ENCODE measurements around the gene ITGA7.
A peak's percentile ranks its signal among the peaks of the same experiment; 100 is the strongest.

ITGA7 gene

DNA sequence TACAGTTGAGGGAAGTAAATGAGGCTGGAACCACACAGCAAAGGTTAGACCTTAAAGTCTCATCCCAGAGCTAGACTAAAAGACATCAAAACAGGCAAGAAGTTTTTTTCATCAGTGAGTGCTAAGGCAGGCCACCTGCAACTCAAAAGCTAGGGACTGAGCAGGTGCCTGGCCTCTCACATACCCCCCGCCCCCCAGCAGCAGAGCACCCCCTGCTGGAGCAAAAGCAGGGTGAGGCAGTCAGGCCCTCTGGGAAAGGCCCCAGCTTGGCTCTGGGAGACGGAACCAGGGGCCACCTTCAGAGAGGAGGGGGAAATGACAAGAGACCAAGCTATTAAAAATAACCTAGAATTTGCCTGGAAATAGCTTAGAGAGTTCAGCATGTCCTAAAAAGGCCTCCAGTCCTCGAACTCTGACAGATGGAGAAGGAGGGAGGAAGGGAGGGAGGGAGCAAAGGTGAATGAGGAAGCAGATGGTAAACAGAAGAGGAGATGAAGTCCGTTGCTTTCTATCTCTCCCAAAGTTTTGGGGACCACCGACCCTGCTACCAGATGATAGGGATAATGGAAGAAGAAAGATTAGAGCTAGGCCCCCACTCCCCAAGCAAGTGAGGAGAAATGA lies 1.8 kb downstream of the ITGA7 start:
- Histone ChIP-seq H2AFZ (ENCODE audit: low read length) (no peak overlapping the region), H3K4me1 (ENCODE audit: insufficient read depth, low read length, poor library complexity, severe bottlenecking) (peaks cover 14% of the 10 kb centered on the region), H3K9me2 (replicated peaks; ENCODE audit: low read depth, low read length) (no peaks in the 10 kb centered on the region), H3K9me3 (ENCODE audit: insufficient read depth, low read depth, low read length) (no peaks in the 10 kb centered on the region), H3K27me3 (ENCODE audit: insufficient read depth, low read length, poor library complexity, severe bottlenecking) (no peaks in the 10 kb centered on the region), H3K4me2 (ENCODE audit: low read depth, low read length, poor library complexity, severe bottlenecking) (no peak overlapping the region), H3K36me3 (ENCODE audit: insufficient read depth, low read length) (no peaks in the 10 kb centered on the region), H3F3A (ENCODE audit: low read depth) (no peaks in the 10 kb centered on the region), H3K4me3 (ENCODE audit: low read length, poor library complexity, severe bottlenecking) (no peak overlapping the region), H4K20me1 (ENCODE audit: insufficient read depth, low read length, poor library complexity, severe bottlenecking) (no peaks in the 10 kb centered on the region), H3K9ac (ENCODE audit: low read depth, low read length, poor library complexity, severe bottlenecking) (no peak overlapping the region), H3K79me2 (ENCODE audit: insufficient read depth, low read length) (no peaks in the 10 kb centered on the region)
- no peak for TF ChIP-seq EZH2phosphoT487 (IDR thresholded peaks at IDR 0.05; ENCODE audit: borderline replicate concordance)
- TF ChIP-seq, protein P1, sequence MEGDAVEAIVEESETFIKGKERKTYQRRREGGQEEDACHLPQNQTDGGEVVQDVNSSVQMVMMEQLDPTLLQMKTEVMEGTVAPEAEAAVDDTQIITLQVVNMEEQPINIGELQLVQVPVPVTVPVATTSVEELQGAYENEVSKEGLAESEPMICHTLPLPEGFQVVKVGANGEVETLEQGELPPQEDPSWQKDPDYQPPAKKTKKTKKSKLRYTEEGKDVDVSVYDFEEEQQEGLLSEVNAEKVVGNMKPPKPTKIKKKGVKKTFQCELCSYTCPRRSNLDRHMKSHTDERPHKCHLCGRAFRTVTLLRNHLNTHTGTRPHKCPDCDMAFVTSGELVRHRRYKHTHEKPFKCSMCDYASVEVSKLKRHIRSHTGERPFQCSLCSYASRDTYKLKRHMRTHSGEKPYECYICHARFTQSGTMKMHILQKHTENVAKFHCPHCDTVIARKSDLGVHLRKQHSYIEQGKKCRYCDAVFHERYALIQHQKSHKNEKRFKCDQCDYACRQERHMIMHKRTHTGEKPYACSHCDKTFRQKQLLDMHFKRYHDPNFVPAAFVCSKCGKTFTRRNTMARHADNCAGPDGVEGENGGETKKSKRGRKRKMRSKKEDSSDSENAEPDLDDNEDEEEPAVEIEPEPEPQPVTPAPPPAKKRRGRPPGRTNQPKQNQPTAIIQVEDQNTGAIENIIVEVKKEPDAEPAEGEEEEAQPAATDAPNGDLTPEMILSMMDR (conservative IDR thresholded peaks at IDR 0.05; ENCODE audit: low read length) = peak; percentile 69

- Histone ChIP-seq H3K9ac (ENCODE audit: low read depth, low read length, poor library complexity, severe bottlenecking) (no peak overlapping the region), H4K20me1 (ENCODE audit: insufficient read depth, low read length, poor library complexity, severe bottlenecking) (no peaks in the 10 kb centered on the region), H2AFZ (ENCODE audit: low read length) (no peak overlapping the region), H3K27me3 (ENCODE audit: insufficient read depth, low read length, poor library complexity, severe bottlenecking) (no peaks in the 10 kb centered on the region), H3K4me1 (ENCODE audit: insufficient read depth, low read length, poor library complexity, severe bottlenecking) (peaks cover 14% of the 10 kb centered on the region), H3K79me2 (ENCODE audit: insufficient read depth, low read length) (no peaks in the 10 kb centered on the region), H3F3A (ENCODE audit: low read depth) (no peaks in the 10 kb centered on the region), H3K4me2 (ENCODE audit: low read depth, low read length, poor library complexity, severe bottlenecking) (no peak overlapping the region), H3K4me3 (ENCODE audit: low read length, poor library complexity, severe bottlenecking) (no peak overlapping the region), H3K9me2 (replicated peaks; ENCODE audit: low read depth, low read length) (no peaks in the 10 kb centered on the region), H3K36me3 (ENCODE audit: insufficient read depth, low read length) (no peaks in the 10 kb centered on the region), H3K9me3 (ENCODE audit: insufficient read depth, low read depth, low read length) (no peaks in the 10 kb centered on the region)
- TF ChIP-seq, protein P1 (conservative IDR thresholded peaks at IDR 0.05; ENCODE audit: low read length) = no peak
- TF ChIP-seq EZH2phosphoT487 (IDR thresholded peaks at IDR 0.05; ENCODE audit: borderline replicate concordance) = no peak
Observed at GRCh38 chr12:55704824-55705718, 2.6 kb downstream of the ITGA7 start.

DNA sequence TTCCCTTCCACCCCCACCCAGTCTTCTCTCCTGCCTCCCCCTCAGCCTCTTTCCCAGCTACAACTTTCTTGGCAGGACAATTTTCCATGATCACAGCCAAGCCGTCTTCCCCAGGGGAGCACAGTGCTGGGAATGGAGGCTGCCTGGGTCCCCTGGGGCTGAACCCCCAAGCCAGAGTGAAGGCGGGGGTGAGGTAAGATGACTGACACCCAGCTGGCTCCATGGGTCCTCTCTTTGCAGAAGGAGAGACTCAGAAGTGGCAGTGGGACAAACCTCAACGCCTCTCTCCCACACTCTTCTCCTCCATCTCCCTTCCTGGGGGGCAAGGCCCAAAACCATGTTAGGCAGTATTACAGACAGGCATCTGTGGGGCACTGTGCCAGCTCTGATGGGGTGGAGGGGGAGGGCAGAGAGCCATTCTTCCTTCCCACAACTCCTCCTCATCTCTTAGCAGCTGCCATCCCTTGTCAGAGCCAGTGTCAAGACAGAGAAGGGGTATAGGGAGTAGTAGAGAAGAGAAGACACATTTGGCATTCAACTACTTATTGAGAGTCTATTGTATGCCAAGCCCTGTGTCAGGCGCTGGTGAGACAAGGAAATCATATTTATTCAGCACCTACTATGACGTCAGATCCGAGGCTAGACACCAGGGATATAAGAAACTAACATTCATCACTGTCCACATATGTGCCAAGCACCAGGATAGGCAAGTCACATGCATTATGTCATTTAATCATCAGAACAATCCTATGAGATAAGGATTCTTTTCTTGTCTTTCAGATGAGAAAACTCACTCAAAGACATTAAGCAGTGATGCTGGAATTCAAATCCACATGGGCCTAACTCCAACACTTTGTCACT lies 3.6 kb downstream of the ITGA7 start:
- Histone ChIP-seq H3K4me3 (ENCODE audit: low read length, poor library complexity, severe bottlenecking) (no peak overlapping the region), H3K9ac (ENCODE audit: low read depth, low read length, poor library complexity, severe bottlenecking) (no peak overlapping the region), H3K79me2 (ENCODE audit: insufficient read depth, low read length) (no peaks in the 10 kb centered on the region), H3K36me3 (ENCODE audit: insufficient read depth, low read length) (no peaks in the 10 kb centered on the region), H3K9me2 (replicated peaks; ENCODE audit: low read depth, low read length) (no peaks in the 10 kb centered on the region), H3F3A (ENCODE audit: low read depth) (no peaks in the 10 kb centered on the region), H3K4me1 (ENCODE audit: insufficient read depth, low read length, poor library complexity, severe bottlenecking) (peaks cover 14% of the 10 kb centered on the region), H3K27me3 (ENCODE audit: insufficient read depth, low read length, poor library complexity, severe bottlenecking) (no peaks in the 10 kb centered on the region), H3K9me3 (ENCODE audit: insufficient read depth, low read depth, low read length) (no peaks in the 10 kb centered on the region), H3K4me2 (ENCODE audit: low read depth, low read length, poor library complexity, severe bottlenecking) (no peak overlapping the region), H2AFZ (ENCODE audit: low read length) (no peak overlapping the region), H4K20me1 (ENCODE audit: insufficient read depth, low read length, poor library complexity, severe bottlenecking) (no peaks in the 10 kb centered on the region)
- TF ChIP-seq, protein P1 (conservative IDR thresholded peaks at IDR 0.05; ENCODE audit: low read length) = no peak
- TF ChIP-seq EZH2phosphoT487 (IDR thresholded peaks at IDR 0.05; ENCODE audit: borderline replicate concordance) = no peak
